ENCODE data around the gene FBXO4. TPM values are rescaled to one million over a fixed set of nuclear protein-coding genes. Genes with fewer than 3 reads are reported as not detected.

Gene FBXO4
- total and polyA plus RNA-seq, 12 donors, result 8.7 to 17.3 (median 13.7) TPM

GRCh38 chr5:41883936-41884335 is 41.1 kb upstream of the FBXO4 start:
- no peak for DNase-seq
- Histone ChIP-seq H3K27me3 (no peaks in the 10 kb centered on the region), H3K4me3 (no peak overlapping the region), H3K27ac (no peak overlapping the region), H3K4me1 (replicated peaks in 1 of 2) (no peaks in the 10 kb centered on the region), H3K36me3 (replicated peaks in 1 of 2) (no peaks in the 10 kb centered on the region), H3K9me3 (replicated peaks in 1 of 3) (no peaks in the 10 kb centered on the region)
- 89 to 97% (median 93%) methylated on average over 2 of the region's 2 CpGs for WGBS, 4 donors
- no peak for TF ChIP-seq CTCF (IDR thresholded peaks at IDR 0.05)
- no peak for TF ChIP-seq POLR2A (IDR thresholded peaks at IDR 0.05)
- intact Hi-C loops (cut with DNase I), result no loop called here

- H3K9me3 ChIP-seq (replicated peaks in 1 of 3), result no peaks in the 10 kb centered on the region
- no peak for TF ChIP-seq POLR2A (IDR thresholded peaks at IDR 0.05)
- no peak for TF ChIP-seq CTCF (IDR thresholded peaks at IDR 0.05)
- H3K4me3 ChIP-seq, result no peak overlapping the region
- intact Hi-C loops (cut with DNase I), result no loop called here
- H3K4me1 ChIP-seq (replicated peaks in 1 of 2), result no peaks in the 10 kb centered on the region
- no peak overlapping the region for H3K27ac ChIP-seq
- H3K36me3 ChIP-seq (replicated peaks in 1 of 2), result no peaks in the 10 kb centered on the region
- no peaks in the 10 kb centered on the region for H3K27me3 ChIP-seq
- DNase-seq, result no peak
Measured at GRCh38 chr5:41885286-41885685, 39.8 kb upstream of the FBXO4 start.

- intact Hi-C loops (cut with DNase I), result no loop called here
Measured at GRCh38 chr5:41891066-41891707, 33.9 kb upstream of the FBXO4 start.

GRCh38 chr5:41892031-41892430 is 33.0 kb upstream of the FBXO4 start:
- Histone ChIP-seq H3K36me3 (replicated peaks in 1 of 2) (no peaks in the 10 kb centered on the region), H3K27ac (no peak overlapping the region), H3K4me3 (no peak overlapping the region), H3K9me3 (replicated peaks in 1 of 3) (no peaks in the 10 kb centered on the region), H3K27me3 (peaks cover 4% of the 10 kb centered on the region), H3K4me1 (replicated peaks in 1 of 2) (no peaks in the 10 kb centered on the region)
- intact Hi-C loops (cut with DNase I), result no loop called here
- TF ChIP-seq POLR2A (IDR thresholded peaks at IDR 0.05), result no peak
- TF ChIP-seq CTCF (IDR thresholded peaks at IDR 0.05), result no peak
- DNase-seq, result no peak

More at GRCh38 chr5:41891066-41891707, 33.9 kb upstream of the FBXO4 start:
- no peaks in the 10 kb centered on the region for H3K36me3 ChIP-seq (replicated peaks in 1 of 2)
- WGBS, 4 donors, result 53 to 58% (median 55%) methylated on average over 2 of the region's 2 CpGs
- TF ChIP-seq POLR2A (IDR thresholded peaks at IDR 0.05) (no peak), CTCF (IDR thresholded peaks at IDR 0.05) (no peak)
- no peak for DNase-seq
- H3K4me3 ChIP-seq, result no peak overlapping the region
- peaks cover 4% of the 10 kb centered on the region for H3K27me3 ChIP-seq
- H3K4me1 ChIP-seq (replicated peaks in 1 of 2), result no peaks in the 10 kb centered on the region
- H3K9me3 ChIP-seq (replicated peaks in 1 of 3), result no peaks in the 10 kb centered on the region
- no peak overlapping the region for H3K27ac ChIP-seq
